ENCODE results near the gene HNRNPUL1. TPM values are rescaled to one million over a fixed set of nuclear protein-coding genes. Genes with fewer than 3 reads are reported as not detected.

Gene HNRNPUL1
- polyA plus RNA-seq, 1 experiment, result 35.4 TPM

- ChIA-PET POLR2A (no interaction called here), CTCF (interaction anchor here (2.7 kb wide), 1 partner anchor 25 kb away, joined by 17 read pairs; no protein-coding TSS in a partner anchor)
- no peak for DNase-seq (ENCODE audit: low read depth)
- TF ChIP-seq, protein P1, sequence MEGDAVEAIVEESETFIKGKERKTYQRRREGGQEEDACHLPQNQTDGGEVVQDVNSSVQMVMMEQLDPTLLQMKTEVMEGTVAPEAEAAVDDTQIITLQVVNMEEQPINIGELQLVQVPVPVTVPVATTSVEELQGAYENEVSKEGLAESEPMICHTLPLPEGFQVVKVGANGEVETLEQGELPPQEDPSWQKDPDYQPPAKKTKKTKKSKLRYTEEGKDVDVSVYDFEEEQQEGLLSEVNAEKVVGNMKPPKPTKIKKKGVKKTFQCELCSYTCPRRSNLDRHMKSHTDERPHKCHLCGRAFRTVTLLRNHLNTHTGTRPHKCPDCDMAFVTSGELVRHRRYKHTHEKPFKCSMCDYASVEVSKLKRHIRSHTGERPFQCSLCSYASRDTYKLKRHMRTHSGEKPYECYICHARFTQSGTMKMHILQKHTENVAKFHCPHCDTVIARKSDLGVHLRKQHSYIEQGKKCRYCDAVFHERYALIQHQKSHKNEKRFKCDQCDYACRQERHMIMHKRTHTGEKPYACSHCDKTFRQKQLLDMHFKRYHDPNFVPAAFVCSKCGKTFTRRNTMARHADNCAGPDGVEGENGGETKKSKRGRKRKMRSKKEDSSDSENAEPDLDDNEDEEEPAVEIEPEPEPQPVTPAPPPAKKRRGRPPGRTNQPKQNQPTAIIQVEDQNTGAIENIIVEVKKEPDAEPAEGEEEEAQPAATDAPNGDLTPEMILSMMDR (IDR thresholded peaks at IDR 0.05; ENCODE audit: insufficient read depth, low read depth, low read length), result no peak
- Histone ChIP-seq H3K36me3 (ENCODE audit: control insufficient read depth, insufficient read depth, low read length) (peaks cover 24% of the 10 kb centered on the region), H3K27me3 (ENCODE audit: control insufficient read depth, insufficient read depth, low read length) (no peaks in the 10 kb centered on the region), H3K4me3 (ENCODE audit: low read depth, low read length) (no peak overlapping the region)
These were observed 63.5 kb downstream of the HNRNPUL1 start for GRCh38 chr19:41327576-41328156.

DNA sequence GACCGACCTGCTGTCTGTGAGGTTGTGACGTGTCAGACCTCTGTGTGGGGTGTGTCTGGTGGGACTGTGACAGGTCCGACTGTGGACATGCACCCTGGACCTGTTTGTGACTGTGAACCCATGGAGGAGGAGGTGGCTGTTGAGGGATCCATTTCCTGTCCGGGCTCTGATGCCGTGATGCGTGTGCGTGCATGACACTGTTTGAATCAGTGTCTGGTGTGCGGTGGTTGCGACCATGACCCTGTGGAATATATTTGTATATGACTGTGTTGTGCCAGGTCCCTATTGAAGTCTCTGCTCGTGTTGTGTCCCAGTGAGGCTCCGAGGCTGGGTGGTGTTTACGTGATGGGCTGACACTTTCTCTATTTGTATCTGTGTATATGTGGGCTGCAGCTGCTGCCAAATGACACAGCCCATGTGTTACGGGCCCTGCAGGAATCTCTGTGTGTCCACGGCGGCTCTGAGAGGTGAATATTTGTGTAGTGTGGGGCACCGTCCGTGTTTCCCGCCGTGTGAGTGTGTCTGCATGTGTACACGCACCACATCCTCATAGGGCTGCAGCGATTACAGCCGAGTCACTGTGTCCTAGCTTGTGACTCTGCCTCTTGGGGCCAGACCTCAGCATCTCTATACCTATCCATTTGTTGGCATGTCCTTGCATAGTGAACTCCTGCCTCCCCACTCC, 64.1 kb downstream of the HNRNPUL1 start:
- ChIA-PET POLR2A (no interaction called here), CTCF (interaction anchor here (2.7 kb wide), 1 partner anchor 24 kb away, joined by 17 read pairs; no protein-coding TSS in a partner anchor)
- TF ChIP-seq, protein P1 (IDR thresholded peaks at IDR 0.05; ENCODE audit: insufficient read depth, low read depth, low read length), result no peak
- Histone ChIP-seq H3K4me3 (ENCODE audit: low read depth, low read length) (no peak overlapping the region), H3K27me3 (ENCODE audit: control insufficient read depth, insufficient read depth, low read length) (no peaks in the 10 kb centered on the region), H3K36me3 (ENCODE audit: control insufficient read depth, insufficient read depth, low read length) (peaks cover 27% of the 10 kb centered on the region)
- no peak for DNase-seq (ENCODE audit: low read depth)

GRCh38 chr19:41328842-41329225, 64.7 kb downstream of the HNRNPUL1 start:
- no peak overlapping the region for H3K4me3 ChIP-seq (ENCODE audit: low read depth, low read length)
- CTCF ChIA-PET, result interaction anchor here (2.7 kb wide), 1 partner anchor 23 kb away, joined by 17 read pairs; no protein-coding TSS in a partner anchor
- POLR2A ChIA-PET, result no interaction called here
- H3K36me3 ChIP-seq (ENCODE audit: control insufficient read depth, insufficient read depth, low read length), result peaks cover 27% of the 10 kb centered on the region
- no peak for DNase-seq (ENCODE audit: low read depth)
- no peaks in the 10 kb centered on the region for H3K27me3 ChIP-seq (ENCODE audit: control insufficient read depth, insufficient read depth, low read length)
- TF ChIP-seq, protein P1 (IDR thresholded peaks at IDR 0.05; ENCODE audit: insufficient read depth, low read depth, low read length), result no peak

DNA sequence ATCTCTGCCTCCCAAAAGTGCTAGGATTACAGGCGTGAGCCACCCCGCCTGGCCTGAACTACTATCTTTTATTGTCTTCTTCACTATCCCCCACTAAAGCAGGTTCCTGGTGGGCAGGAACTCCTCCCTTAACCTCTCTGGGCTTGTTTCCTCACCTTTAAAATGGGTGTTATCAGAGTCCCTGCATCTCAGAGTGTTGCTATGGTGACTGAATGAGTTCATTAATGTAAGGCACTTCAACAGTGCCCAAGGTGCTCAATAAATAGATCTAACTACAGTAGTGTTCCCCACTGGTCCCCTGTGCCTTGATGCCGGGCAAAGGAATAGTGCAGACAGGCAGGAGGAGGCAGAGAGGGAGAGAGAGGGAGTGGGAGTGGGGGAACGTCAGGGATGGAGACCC, 66.3 kb downstream of the HNRNPUL1 start:
- TF ChIP-seq, protein P1 (IDR thresholded peaks at IDR 0.05; ENCODE audit: insufficient read depth, low read depth, low read length), result no peak
- Histone ChIP-seq H3K27me3 (ENCODE audit: control insufficient read depth, insufficient read depth, low read length) (no peaks in the 10 kb centered on the region), H3K36me3 (ENCODE audit: control insufficient read depth, insufficient read depth, low read length) (peaks cover 31% of the 10 kb centered on the region), H3K4me3 (ENCODE audit: low read depth, low read length) (no peak overlapping the region)
- no peak for DNase-seq (ENCODE audit: low read depth)
- CTCF ChIA-PET, result no interaction called here
- POLR2A ChIA-PET, result no interaction called here

DNA sequence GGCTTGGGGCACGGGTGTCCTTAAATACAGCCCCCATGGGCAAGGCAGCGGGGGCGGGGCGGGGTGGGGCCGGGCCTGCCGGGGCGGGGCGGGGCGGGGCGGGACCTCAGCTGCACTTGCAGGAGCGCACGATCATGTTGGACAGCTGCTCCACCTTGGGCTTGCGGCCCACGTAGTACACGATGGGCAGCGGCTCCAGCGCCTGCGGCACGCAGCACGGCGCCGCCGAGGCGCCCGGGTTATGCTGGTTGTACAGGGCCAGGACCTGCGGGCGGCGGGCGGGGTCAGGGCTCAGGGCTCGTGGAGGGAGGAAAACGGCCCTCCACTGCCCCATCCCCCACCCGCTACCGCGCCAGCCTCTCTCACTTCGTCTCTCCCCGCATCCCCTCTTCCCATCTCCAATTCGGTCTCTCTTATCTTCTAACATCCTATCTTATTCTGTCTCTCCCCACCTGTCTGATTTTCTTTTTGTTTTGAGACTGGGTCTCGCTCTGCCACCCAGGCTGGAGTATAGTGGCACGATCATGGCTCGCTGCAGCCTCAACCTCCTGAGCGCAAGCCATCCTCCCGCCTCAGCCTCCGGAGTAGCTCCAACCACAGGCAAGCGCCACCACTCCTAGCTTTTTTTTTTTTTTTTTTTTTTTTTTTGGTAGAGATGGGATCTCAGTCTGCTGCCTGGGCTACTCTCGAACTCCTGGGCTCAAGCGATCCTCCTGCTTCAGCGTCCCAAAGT, 66.9 kb downstream of the HNRNPUL1 start:
- Histone ChIP-seq H3K27me3 (ENCODE audit: control insufficient read depth, insufficient read depth, low read length) (no peaks in the 10 kb centered on the region), H3K4me3 (ENCODE audit: low read depth, low read length) (no peak overlapping the region), H3K36me3 (ENCODE audit: control insufficient read depth, insufficient read depth, low read length) (peaks cover 32% of the 10 kb centered on the region)
- TF ChIP-seq, protein P1 (IDR thresholded peaks at IDR 0.05; ENCODE audit: insufficient read depth, low read depth, low read length), result no peak
- POLR2A ChIA-PET, result no interaction called here
- DNase-seq (ENCODE audit: low read depth), result no peak
- CTCF ChIA-PET, result interaction anchor here (1.9 kb wide), 1 partner anchor 21 kb away, joined by 8 read pairs; no protein-coding TSS in a partner anchor

All from BJ (cell line).